K562 (cell line): ENCODE data around the gene IMMP2L. TPM values are rescaled to one million over a fixed set of nuclear protein-coding genes. Genes with fewer than 3 reads are reported as not detected.

Experiments
- ATAC-seq: fragments of 200-7000 bp; cut with Tn5 transposase; 3 replicates; pipeline ENCODE4 v1.9.1; 2020; ENCODE audit warnings: moderate library complexity
- BruUV-seq: library from RNA; stranded (reverse); fragments of 400-500 nt; replicated peaks from 2 replicates; lab custom pipeline; 2021; lab: Mats Ljungman, UMichigan
- CTCF ChIA-PET: fragments of 300-600 bp; formaldehyde crosslinking; extraction: SDS; loops from one replicate; lab custom pipeline; 2021; ENCODE audit warnings: low intra/inter-chr PET ratio; lab: Yijun Ruan, JAX
- POLR2A ChIA-PET: fragments of 300-600, 350-650 bp; sonication (Branson Sonifier 250); formaldehyde crosslinking; extraction: SDS; loops from one replicate; lab custom pipeline; 2021; ENCODE audit warnings: antibody characterized with exemption, inconsistent platforms; lab: Yijun Ruan, JAX
- DNase-seq, 4 experiments: peaks; one replicate each; pipeline versions ENCODE4 v3.0.0 to v3.0.0-alpha.2; 2011 to 2018; ENCODE audit warnings: low spot score in 3 of 4, mixed read lengths in 3 of 4; ENCODE audit errors: extremely low read depth in 1 of 4
- FAIRE-seq: peaks from 2 replicates; lab custom pipeline; 2011; peaks lifted over from hg19 to GRCh38; lab: Jason Lieb, UNC
- H2AFZ ChIP-seq: 2 replicates; pipeline ENCODE4 v1.6.0; 2011; ENCODE audit warnings: low read depth, low read length, control low read depth, inconsistent platforms
- H3K27ac ChIP-seq: fragments of 200-600 bp; 3 replicates; pipeline ENCODE4 v1.8.0; 2011; ENCODE audit warnings: low read depth, mild to moderate bottlenecking, control low read depth, inconsistent platforms, low read length, moderate library complexity, mixed read lengths; ENCODE audit errors: extremely low read depth
- H3K27me3 ChIP-seq, 2 experiments: fragments of 300-600 bp in 1 of 2; 2 replicates in 1 of 2; 3 replicates in 1 of 2; pipeline versions ENCODE4 v1.6.0 to v1.8.0; 2011; ENCODE audit warnings: inconsistent platforms in 2 of 2, low read length in 2 of 2, mild to moderate bottlenecking in 1 of 2, mixed read lengths in 1 of 2, moderate library complexity in 1 of 2; ENCODE audit not compliant: control insufficient read depth in 2 of 2, insufficient read depth in 2 of 2
- H3K36me3 ChIP-seq: fragments of 300-600 bp; 3 replicates; pipeline ENCODE4 v1.8.0; 2011; ENCODE audit warnings: mild to moderate bottlenecking, low read length, inconsistent platforms; ENCODE audit not compliant: control insufficient read depth, insufficient read depth
- H3K4me1 ChIP-seq, 2 experiments: fragments of 200-600 bp in 1 of 2; replicated peaks in 1 of 2; 2 replicates in 1 of 2; 3 replicates in 1 of 2; pipeline versions ENCODE4 v1.5.1 to v1.8.0; 2011; ENCODE audit warnings: inconsistent platforms in 2 of 2, low read length in 2 of 2, mild to moderate bottlenecking in 1 of 2, mixed read lengths in 1 of 2, moderate library complexity in 1 of 2; ENCODE audit not compliant: control insufficient read depth in 2 of 2, insufficient read depth in 2 of 2
- H3K4me2 ChIP-seq: 2 replicates; pipeline ENCODE4 v1.6.1; 2011; ENCODE audit warnings: low read length, control low read depth, inconsistent platforms, mixed read lengths; ENCODE audit not compliant: insufficient read depth
- H3K4me3 ChIP-seq: fragments of 200-600 bp; sonication (generic), shearing (Covaris generic); 2 replicates; pipeline ENCODE4 v1.5.1; 2016; ENCODE audit warnings: control low read depth, inconsistent platforms
- H3K79me2 ChIP-seq: fragments of 200-600 bp; 3 replicates; pipeline ENCODE4 v1.8.0; 2011; ENCODE audit warnings: low read length, inconsistent platforms; ENCODE audit not compliant: control insufficient read depth, insufficient read depth
- H3K9ac ChIP-seq, 2 experiments: 2 replicates each; pipeline versions ENCODE4 v1.6.0 to v1.6.1; 2011; ENCODE audit warnings: low read depth in 2 of 2, low read length in 2 of 2, control low read depth in 1 of 2, inconsistent platforms in 1 of 2, mild to moderate bottlenecking in 1 of 2, mixed read lengths in 1 of 2; ENCODE audit not compliant: insufficient read depth in 1 of 2
- H3K9me1 ChIP-seq: one replicate; pipeline ENCODE4 v1.6.0; 2011; ENCODE audit warnings: inconsistent platforms, mild to moderate bottlenecking, low read length, moderate library complexity; ENCODE audit not compliant: control insufficient read depth, insufficient read depth
- H3K9me3 ChIP-seq: replicated peaks from 2 replicates; pipeline ENCODE4 v1.5.1; 2011; ENCODE audit warnings: low read depth, low read length, inconsistent platforms; ENCODE audit not compliant: control insufficient read depth, insufficient read depth
- H4K20me1 ChIP-seq: replicated peaks from 2 replicates; pipeline ENCODE4 v1.6.1; 2011; ENCODE audit warnings: low read length, inconsistent platforms, mixed read lengths; ENCODE audit not compliant: control insufficient read depth, insufficient read depth
- ARID1B ChIP-seq: fragments of 450-650 bp; IDR thresholded peaks from 2 replicates; pipeline ENCODE4 v1.6.1; 2016; ENCODE audit warnings: antibody characterized with exemption, mild to moderate bottlenecking, inconsistent platforms
- BRD9 ChIP-seq: fragments of 450-650 bp; IDR thresholded peaks from 2 replicates; pipeline ENCODE4 v1.6.1; 2018; ENCODE audit warnings: low read depth; ENCODE audit not compliant: partially characterized antibody
- C11orf30 ChIP-seq: fragments of 450-650 bp; IDR thresholded peaks from 2 replicates; pipeline ENCODE4 v1.6.1; 2016; ENCODE audit warnings: low read depth, mild to moderate bottlenecking
- FOXK1 ChIP-seq: sonication (generic); formaldehyde crosslinking; IDR thresholded peaks from 2 replicates; pipeline ENCODE4 v1.8.0; 2022; ENCODE audit warnings: missing genetic modification reagents, mild to moderate bottlenecking, borderline replicate concordance
- LCOR ChIP-seq: sonication (generic); formaldehyde crosslinking; IDR thresholded peaks from 2 replicates; pipeline ENCODE4 v1.8.0; 2022; ENCODE audit warnings: mild to moderate bottlenecking, missing genetic modification reagents
- MAFF ChIP-seq: IDR thresholded peaks from 2 replicates; pipeline ENCODE4 v1.6.1; 2012; ENCODE audit warnings: low read length, improper control_type of control experiment
- MAFK ChIP-seq: IDR thresholded peaks from 2 replicates; pipeline ENCODE4 v1.6.1; 2011; ENCODE audit warnings: low read length, improper control_type of control experiment
- PHB ChIP-seq: fragments of 250-450 bp; sonication (Bioruptor Pico); IDR thresholded peaks from 2 replicates; pipeline ENCODE4 v1.5.0; 2021
- RBM14 ChIP-seq: fragments of 200-400 bp; formaldehyde crosslinking; IDR thresholded peaks from 2 replicates; pipeline ENCODE4 v1.6.1; 2018; ENCODE audit warnings: low read depth, mild to moderate bottlenecking, low read length, moderate library complexity, borderline replicate concordance; ENCODE audit not compliant: insufficient read depth
- SRSF9 ChIP-seq: fragments of 200-400 bp; formaldehyde crosslinking; IDR thresholded peaks from 2 replicates; pipeline ENCODE4 v1.6.1; 2017; ENCODE audit warnings: low read depth, low read length, borderline replicate concordance
- TBL1XR1 ChIP-seq, 2 experiments: IDR thresholded peaks; 2 replicates each; pipeline ENCODE4 v1.6.1; 2012; ENCODE audit warnings: improper control_type of control experiment in 2 of 2, low read length in 2 of 2, mild to moderate bottlenecking in 1 of 2
- TCF7 ChIP-seq: sonication (generic); IDR thresholded peaks from 2 replicates; pipeline ENCODE4 v1.6.1; 2016; ENCODE audit warnings: antibody characterized with exemption, borderline replicate concordance
- TEAD4 ChIP-seq, 2 experiments: sonication (generic) in 1 of 2; formaldehyde crosslinking in 1 of 2; IDR thresholded peaks; 2 replicates each; pipeline versions ENCODE4 v1.6.1 to v1.8.0; 2012 to 2022; ENCODE audit warnings: borderline replicate concordance in 1 of 2, inconsistent platforms in 1 of 2, low read length in 1 of 2, mild to moderate bottlenecking in 1 of 2, missing genetic modification reagents in 1 of 2
- ZNF134 ChIP-seq: fragments of 250-450 bp; sonication (Bioruptor Pico); conservative IDR thresholded peaks from 2 replicates; pipeline ENCODE4 v1.4.0; 2020
- ZNF316 ChIP-seq: fragments of 450-650 bp; IDR thresholded peaks from 2 replicates; pipeline ENCODE4 v1.6.1; 2016
- ZNF41 ChIP-seq: fragments of 250-450 bp; sonication (Bioruptor Pico); conservative IDR thresholded peaks from 2 replicates; pipeline ENCODE4 v1.4.0; 2020; ENCODE audit warnings: mild to moderate bottlenecking
- in situ Hi-C: fragments of 300-500 bp; cut with MboI; formaldehyde crosslinking; loops from 4 replicates; pipeline ENCODE4 v1.15.0; 2018; ENCODE audit warnings: inconsistent platforms, mixed read lengths
- intact Hi-C: fragments of 100-400 bp; cut with micrococcal nuclease; formaldehyde crosslinking; loops from 2 replicates; pipeline ENCODE4 v1.14.2; 2022
- polyA plus RNA-seq, 8 experiments: library from polyadenylated mRNA; depleted of rRNA in 4 of 8; stranded (reverse) in 5 of 8; unstranded in 3 of 8; fragments of >200 nt; fragmentation: Nextera tagmentation in 2 of 8; fragmentation: Illumina TruSeq in 1 of 8; extraction: Ambion mirVana in 2 of 8; extraction: Trizol in 1 of 8; gene quantifications; 2 replicates each; pipeline versions ENCODE4 v1.2.1 to v1.2.3, GENCODE V29; 2011 to 2014; ENCODE audit warnings: inconsistent platforms in 1 of 8, missing spikeins in 1 of 8
- total RNA-seq, 7 experiments: library from RNA; depleted of rRNA in 6 of 7; stranded (reverse); fragments of >200 nt in 6 of 7; fragmentation: Illumina TruSeq in 2 of 7; extraction: Trizol in 2 of 7; gene quantifications; 2 replicates each; pipeline versions ENCODE4 v1.2.1 to v1.2.3, GENCODE V29; 2011 to 2021; ENCODE audit warnings: low replicate concordance in 1 of 7
- TF ChIP-seq, protein P1 (sequence below): fragments of 250-450 bp; sonication (Bioruptor Pico); IDR thresholded peaks from 2 replicates; pipeline ENCODE4 v1.8.0; 2022; ENCODE audit warnings: inconsistent platforms, mild to moderate bottlenecking, moderate library complexity, borderline replicate concordance
- TF ChIP-seq, protein P2 (sequence below): fragments of 250-450 bp; sonication (Bioruptor Pico); IDR thresholded peaks from 2 replicates; pipeline ENCODE4 v1.8.0; 2021; ENCODE audit warnings: mild to moderate bottlenecking, moderate library complexity
- TF ChIP-seq, protein P3 (sequence below): sonication (generic); IDR thresholded peaks from 2 replicates; pipeline ENCODE4 v1.6.1; 2016
- TF ChIP-seq, protein P4 (sequence below): sonication (generic); formaldehyde crosslinking; IDR thresholded peaks from 2 replicates; pipeline ENCODE4 v1.8.1; 2023; ENCODE audit warnings: mild to moderate bottlenecking, missing genetic modification reagents, moderate library complexity

Gene IMMP2L
- total and polyA plus RNA-seq, 9 of the 15 experiments (the other 6 are each of a cell fraction or from before 2014, with no cell fraction given), result 29.7 to 116 (median 53.0) TPM

DNA sequence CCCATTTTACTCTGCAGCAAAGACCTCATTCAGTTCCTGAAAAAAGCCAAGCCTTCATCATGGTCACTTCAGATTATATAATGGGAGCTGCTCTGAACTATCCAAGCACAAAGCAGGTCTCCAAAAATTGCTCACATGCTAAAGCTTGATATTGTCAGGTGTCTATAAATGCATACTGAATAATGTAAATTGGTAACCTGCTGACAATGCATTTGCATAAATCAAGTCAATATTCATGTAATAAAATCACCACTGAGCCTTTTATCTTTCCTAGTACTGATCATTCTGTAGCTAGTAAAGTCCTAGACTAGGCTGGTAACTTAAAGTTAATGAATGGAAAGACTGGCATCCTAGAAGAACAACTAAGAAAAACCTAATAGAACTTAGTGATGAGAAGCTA lies 188.3 kb downstream of the IMMP2L start:
- ChIA-PET CTCF (no interaction called here), POLR2A (interaction anchor here (0.6 to 1.6 kb wide), 5 partner anchors 9 to 77 kb away, joined by 3 to 7 read pairs (median 4); no protein-coding TSS in a partner anchor)
- Histone ChIP-seq H4K20me1 (no peaks in the 10 kb centered on the region), H3K27ac (no peak overlapping the region), H3K9me3 (no peaks in the 10 kb centered on the region), H3K4me1 (no peaks in the 10 kb centered on the region; a peak in 1 of 5 replicates), H3K36me3 (no peaks in the 10 kb centered on the region; the same call in 2 of the 3 replicates), H3K79me2 (no peaks in the 10 kb centered on the region), H3K9ac (no peak overlapping the region), H3K4me2 (no peak overlapping the region), H2AFZ (no peak overlapping the region), H3K4me3 (no peak overlapping the region), H3K27me3 (no peaks in the 10 kb centered on the region), H3K9me1 (no peaks in the 10 kb centered on the region)
- ATAC-seq (no peak), DNase-seq (no peak), FAIRE-seq (no peak)
- BruUV-seq, result no TSS peak
- in situ Hi-C loops, result no loop called here
- TF ChIP-seq PHB (CRISPR knock-in tag) (no peak), LCOR (CRISPR knock-in tag) (no peak), RBM14 (no peak), ARID1B (no peak), FOXK1 (CRISPR knock-in tag) (no peak), MAFF (peak; percentile 43), ZNF134 (no peak), MAFK (0 out of 2 replicates have a peak, but pooled peaks have one; percentile 42), SRSF9 (no peak), TBL1XR1 (IDR thresholded peaks at IDR 0.05; ENCODE audit: low read length in 2 of 2) (no peak), ZNF316 (peak; percentile 80), BRD9 (no peak), C11orf30 (peak; percentile 51; the same call in 1 of the 2 replicates), TCF7 (no peak), ZNF41 (CRISPR knock-in tag) (no peak), TEAD4 (IDR thresholded peaks at IDR 0.05; ENCODE audit: low read length) (no peak), TEAD4 (CRISPR knock-in tag; IDR thresholded peaks at IDR 0.05; ENCODE audit: borderline replicate concordance) (no peak)
- TF ChIP-seq, protein P1, sequence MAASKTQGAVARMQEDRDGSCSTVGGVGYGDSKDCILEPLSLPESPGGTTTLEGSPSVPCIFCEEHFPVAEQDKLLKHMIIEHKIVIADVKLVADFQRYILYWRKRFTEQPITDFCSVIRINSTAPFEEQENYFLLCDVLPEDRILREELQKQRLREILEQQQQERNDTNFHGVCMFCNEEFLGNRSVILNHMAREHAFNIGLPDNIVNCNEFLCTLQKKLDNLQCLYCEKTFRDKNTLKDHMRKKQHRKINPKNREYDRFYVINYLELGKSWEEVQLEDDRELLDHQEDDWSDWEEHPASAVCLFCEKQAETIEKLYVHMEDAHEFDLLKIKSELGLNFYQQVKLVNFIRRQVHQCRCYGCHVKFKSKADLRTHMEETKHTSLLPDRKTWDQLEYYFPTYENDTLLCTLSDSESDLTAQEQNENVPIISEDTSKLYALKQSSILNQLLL (CRISPR knock-in tag), result no peak
- TF ChIP-seq, protein P2, sequence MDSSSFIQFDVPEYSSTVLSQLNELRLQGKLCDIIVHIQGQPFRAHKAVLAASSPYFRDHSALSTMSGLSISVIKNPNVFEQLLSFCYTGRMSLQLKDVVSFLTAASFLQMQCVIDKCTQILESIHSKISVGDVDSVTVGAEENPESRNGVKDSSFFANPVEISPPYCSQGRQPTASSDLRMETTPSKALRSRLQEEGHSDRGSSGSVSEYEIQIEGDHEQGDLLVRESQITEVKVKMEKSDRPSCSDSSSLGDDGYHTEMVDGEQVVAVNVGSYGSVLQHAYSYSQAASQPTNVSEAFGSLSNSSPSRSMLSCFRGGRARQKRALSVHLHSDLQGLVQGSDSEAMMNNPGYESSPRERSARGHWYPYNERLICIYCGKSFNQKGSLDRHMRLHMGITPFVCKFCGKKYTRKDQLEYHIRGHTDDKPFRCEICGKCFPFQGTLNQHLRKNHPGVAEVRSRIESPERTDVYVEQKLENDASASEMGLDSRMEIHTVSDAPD, result no peak
- TF ChIP-seq, protein P3, sequence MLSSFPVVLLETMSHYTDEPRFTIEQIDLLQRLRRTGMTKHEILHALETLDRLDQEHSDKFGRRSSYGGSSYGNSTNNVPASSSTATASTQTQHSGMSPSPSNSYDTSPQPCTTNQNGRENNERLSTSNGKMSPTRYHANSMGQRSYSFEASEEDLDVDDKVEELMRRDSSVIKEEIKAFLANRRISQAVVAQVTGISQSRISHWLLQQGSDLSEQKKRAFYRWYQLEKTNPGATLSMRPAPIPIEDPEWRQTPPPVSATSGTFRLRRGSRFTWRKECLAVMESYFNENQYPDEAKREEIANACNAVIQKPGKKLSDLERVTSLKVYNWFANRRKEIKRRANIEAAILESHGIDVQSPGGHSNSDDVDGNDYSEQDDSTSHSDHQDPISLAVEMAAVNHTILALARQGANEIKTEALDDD, result peak; percentile 47; the same call in 1 of the 2 replicates
- TF ChIP-seq, protein P4, sequence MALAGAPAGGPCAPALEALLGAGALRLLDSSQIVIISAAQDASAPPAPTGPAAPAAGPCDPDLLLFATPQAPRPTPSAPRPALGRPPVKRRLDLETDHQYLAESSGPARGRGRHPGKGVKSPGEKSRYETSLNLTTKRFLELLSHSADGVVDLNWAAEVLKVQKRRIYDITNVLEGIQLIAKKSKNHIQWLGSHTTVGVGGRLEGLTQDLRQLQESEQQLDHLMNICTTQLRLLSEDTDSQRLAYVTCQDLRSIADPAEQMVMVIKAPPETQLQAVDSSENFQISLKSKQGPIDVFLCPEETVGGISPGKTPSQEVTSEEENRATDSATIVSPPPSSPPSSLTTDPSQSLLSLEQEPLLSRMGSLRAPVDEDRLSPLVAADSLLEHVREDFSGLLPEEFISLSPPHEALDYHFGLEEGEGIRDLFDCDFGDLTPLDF, result no peak
- intact Hi-C loops, result no loop called here
